Stimulated activated CD4-positive, alpha-beta T cell treated with anti-CD3 and anti-CD28 coated beads, Interleukin-12 subunit alpha, Interleukin-12 subunit beta, amount 100 ng/mL, for 4 hours (primary cell): ENCODE data around the gene ANKMY1.

Experiments used
- DNase-seq: peaks from one replicate; pipeline ENCODE4 v3.0.0-alpha.2; 2020

ANKMY1 gene

DNA sequence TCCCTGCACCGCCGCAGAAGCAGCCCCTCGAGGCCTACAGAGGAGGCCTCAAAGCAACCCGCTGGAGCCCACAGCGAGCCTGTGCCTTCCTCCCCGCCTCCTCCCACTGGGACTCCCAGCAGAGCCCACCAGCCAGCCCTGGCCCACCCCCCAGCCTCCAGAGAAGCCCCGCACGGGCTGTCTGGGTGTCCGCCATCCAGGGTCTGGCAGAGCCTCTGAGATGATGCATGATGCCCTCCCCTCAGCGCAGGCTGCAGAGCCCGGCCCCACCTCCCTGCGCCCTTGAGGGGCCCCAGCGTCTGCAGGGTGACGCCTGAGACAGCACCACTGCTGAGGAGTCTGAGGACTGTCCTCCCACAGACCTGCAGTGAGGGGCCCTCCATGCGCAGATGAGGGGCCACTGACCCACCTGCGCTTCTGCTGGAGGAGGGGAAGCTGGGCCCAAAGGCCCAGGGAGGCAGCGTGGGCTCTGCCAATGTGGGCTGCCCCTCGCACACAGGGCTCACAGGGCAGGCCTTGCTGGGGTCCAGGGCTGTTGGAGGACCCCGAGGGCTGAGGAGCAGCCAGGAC, 91.1 kb downstream of the ANKMY1 start:
- no peak for DNase-seq

DNA sequence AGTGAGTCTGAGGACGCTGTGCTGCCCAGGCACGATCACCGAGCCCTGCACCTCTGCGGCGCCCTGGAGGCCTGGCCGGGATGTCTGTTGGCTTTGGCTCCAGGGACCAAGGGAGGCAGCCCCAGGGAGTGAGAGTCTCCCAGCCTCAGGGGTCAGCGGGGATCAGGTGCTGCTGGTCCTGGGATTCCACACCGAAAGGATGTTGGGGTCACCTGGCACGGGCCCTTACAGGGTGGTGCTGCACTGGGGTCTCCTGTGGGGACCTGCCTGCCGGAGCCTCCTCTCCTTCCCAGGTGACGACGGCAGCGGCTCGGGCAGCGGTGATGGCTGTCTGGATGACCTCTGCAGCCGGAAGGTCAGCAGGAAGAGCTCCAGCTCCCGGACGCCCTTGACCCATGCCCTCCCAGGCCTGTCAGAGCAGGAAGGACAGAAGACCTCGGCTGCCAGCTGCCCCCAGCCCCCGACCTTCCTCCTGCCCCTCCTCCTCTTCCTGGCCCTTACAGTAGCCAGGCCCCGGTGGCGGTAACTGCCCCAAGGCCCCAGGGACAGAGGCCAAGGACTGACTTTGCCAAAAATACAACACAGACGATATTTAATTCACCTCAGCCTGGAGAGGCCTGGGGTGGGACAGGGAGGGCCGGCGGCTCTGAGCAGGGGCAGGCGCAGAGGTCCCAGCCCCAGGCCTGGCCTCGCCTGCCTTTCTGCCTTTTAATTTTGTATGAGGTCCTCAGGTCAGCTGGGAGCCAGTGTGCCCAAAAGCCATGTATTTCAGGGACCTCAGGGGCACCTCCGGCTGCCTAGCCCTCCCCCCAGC, 91.8 kb downstream of the ANKMY1 start:
- DNase-seq: no peak

DNA sequence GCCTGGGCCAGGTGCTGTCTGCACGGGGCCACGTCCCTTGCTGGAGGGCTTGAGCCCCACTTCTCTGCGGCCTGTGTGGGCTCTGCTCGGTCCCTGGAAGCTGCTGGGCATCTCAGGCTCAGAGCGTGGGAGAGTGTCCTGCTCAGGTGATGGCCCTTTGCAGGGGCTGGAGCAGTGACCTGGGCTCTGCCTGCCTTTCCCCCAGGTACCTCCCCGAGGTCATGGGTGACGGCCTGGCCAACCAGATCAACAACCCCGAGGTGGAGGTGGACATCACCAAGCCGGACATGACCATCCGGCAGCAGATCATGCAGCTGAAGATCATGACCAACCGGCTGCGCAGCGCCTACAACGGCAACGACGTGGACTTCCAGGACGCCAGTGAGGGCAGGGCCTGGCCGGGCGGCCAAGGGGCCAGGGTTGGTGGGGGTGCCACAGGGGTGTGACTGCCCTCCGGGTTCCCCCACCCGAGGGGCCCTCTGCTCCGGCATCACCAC, 92.5 kb downstream of the ANKMY1 start:
- DNase-seq: no peak

DNA sequence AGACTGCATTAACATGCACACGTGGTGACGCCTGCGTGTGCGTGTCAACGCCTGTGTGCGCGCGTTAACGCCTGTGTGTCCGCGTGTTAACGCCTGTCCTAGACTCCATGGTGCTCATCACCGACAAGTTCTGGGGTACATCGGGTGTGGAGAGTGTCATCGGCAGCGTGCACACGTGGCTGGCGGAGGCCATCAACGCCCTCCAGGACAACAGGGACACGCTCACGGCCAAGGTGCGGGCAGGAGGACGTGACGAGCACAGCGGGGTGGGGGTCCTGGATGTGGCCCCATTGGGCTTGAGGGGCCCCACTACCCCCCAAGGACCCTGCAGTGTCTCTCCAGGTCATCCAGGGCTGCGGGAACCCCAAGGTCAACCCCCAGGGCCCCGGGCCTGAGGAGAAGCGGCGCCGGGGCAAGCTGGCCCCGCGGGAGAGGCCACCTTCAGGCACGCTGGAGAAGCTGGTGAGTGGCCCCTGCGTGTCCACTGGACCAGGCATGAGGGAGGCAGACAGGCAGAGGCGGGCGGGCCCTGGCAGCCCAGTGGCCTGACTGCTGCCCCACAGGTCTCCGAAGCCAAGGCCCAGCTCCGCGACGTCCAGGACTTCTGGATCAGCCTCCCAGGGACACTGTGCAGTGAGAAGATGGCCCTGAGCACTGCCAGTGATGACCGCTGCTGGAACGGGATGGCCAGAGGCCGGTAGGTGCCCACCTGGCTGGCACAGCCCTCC, 93.1 kb downstream of the ANKMY1 start:
- DNase-seq: no peak

DNA sequence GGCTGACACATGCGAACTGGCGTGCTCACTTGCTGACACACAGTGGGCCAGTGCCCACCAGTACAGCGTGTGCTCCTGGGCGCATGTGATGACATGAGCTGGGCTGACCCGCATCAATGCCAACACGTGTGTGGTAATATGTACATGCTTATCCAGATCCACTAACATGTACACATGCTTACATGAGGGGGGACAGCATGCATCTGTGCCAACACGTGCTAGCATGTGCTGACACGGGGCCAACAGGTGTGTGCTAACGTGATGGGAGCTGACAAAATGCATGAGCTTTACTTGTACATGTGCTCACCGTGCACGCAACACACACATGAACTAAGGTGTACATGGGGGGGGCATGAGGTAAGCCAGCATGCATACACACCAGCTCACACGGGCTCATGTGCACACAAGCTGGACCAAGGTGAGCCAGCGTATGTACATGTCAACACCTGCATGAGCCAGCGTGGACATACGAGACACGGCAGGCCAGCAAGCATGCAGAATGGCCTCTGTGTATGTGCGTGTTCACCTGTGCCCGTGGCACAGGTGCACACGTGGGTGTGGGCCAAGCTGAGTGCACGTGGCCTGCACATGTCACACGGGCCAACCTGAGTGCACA, 93.8 kb downstream of the ANKMY1 start:
- no peak for DNase-seq

DNA sequence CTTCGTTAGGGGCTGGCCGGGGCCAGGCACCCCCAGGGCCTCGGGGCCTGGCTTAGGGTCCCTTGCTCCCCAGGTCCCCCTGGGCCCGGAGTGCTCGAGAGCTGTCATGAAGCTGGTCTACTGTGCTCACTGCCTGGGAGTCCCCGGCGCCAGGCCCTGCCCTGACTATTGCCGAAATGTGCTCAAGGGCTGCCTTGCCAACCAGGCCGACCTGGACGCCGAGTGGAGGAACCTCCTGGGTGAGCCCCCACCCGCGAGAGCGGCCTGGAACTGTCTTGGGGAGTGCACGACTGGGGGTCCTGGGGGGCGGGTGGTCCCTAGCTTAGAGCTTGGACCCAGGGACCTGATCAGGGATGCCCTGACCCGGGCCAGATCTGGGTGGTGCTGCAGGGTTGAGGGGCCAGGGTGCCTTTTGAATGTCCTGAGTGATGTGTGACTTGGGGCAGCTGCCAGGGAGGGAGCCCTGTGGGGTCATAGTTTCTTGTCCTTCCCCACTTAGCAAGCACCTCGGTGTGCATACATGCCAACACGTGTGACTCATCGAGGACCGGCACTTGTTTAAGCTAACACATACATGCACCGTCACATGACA, 94.4 kb downstream of the ANKMY1 start:
- DNase-seq: no peak

DNA sequence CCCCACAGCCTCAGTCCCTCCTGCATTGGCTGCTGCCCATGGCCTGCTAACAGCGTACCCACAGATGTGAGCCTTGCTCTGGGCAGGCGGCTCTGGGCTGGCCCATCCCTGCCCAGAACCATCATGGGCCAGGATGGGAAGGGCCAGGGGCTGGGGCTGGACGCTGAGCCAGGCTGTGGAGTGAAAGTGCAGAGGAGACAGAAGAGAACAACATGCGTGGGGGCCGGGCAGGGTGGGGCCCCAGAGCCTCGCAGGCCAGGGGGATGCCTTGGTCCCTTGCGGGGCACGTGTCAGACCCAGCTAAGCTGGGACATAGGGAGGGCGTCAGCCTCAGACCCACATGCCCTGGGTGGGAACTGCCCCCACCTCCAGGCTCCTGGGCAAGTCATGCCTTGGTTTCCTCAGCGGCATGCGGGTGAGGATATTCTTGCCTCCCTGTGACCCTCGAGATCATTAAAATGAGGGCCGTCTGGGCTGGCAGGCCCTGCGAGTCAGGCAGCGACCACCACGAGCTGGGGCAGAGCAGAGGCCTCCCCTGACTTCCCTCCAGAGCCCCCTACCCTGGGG, 95.0 kb downstream of the ANKMY1 start:
- DNase-seq: no peak

DNA sequence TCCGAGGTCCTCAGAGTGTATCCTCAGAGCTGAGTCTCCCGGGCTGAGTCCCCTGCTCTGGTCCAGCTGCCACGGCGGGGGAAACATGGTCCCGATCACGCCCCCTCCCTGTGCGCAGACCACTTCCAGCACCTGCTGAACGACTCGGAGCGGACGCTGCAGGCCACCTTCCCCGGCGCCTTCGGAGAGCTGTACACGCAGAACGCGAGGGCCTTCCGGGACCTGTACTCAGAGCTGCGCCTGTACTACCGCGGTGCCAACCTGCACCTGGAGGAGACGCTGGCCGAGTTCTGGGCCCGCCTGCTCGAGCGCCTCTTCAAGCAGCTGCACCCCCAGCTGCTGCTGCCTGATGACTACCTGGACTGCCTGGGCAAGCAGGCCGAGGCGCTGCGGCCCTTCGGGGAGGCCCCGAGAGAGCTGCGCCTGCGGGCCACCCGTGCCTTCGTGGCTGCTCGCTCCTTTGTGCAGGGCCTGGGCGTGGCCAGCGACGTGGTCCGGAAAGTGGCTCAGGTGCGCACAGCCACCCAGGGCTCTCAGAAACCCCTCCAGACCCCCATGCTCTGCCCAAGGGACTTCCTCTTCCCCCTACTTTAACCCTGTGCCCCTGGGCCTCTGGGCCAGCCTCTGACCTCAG, 95.6 kb downstream of the ANKMY1 start:
- DNase-seq: no peak

DNA sequence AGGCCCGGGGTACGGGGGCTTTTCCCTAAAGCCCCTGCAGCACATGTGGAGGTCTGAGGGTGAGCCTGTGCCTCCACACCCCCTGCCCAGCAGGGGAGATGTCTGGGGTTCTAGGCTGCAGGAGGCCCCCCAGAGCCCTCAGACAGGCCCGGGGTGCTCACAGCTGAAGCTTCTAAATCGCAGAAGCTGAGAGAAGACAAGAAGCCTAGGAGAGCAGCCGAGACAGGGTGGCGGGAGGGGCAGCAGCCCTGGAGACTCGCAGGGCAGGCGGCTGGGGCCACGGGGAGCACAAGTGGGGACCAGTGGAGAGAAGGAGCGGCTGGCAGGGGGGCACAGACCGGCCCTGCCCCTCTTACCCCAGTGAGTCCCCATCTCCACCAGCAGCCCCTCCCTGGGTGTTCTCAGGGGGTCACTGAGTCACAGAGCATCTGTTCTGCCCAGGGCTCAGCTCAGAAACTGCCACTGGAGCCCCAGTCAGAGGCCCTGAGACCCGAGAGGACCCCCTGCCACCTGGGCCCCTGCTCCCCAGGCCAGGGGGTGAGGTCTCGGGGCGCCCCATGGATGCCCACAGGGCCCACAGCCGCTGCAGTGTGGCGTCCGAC, 96.2 kb downstream of the ANKMY1 start:
- no peak for DNase-seq

DNA sequence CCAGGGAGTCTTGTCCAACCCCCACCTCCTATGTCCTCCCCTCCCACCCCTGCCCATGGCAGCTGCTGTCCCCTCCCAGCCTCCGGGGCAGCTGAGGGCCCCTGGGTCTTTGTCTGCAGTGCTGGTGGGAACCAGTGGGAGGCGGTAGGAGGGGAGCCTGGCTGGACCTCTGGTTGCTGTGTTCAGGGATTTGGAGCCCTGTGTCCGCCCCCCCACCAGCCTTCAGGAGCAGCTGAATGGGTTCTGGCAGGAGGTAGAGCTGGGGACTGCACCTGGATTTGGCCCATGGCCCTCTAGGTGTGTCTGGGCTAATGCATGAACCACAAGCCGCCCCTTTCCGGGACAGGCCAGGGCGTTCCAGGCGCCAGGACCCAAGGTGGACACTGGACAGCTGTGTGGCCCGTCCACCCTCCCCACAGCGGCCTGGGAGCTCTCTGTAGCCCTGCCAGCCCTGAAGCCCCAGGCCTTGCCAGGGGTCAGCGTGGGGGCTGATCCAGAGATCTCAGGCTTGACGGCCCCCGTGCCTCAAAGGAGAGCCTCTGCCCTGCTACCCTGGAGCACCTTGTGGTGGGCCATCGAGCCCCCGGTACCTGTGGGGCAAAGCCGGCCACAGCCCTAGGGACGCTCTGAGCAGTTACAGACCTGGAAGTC, 96.9 kb downstream of the ANKMY1 start:
- DNase-seq: no peak

DNA sequence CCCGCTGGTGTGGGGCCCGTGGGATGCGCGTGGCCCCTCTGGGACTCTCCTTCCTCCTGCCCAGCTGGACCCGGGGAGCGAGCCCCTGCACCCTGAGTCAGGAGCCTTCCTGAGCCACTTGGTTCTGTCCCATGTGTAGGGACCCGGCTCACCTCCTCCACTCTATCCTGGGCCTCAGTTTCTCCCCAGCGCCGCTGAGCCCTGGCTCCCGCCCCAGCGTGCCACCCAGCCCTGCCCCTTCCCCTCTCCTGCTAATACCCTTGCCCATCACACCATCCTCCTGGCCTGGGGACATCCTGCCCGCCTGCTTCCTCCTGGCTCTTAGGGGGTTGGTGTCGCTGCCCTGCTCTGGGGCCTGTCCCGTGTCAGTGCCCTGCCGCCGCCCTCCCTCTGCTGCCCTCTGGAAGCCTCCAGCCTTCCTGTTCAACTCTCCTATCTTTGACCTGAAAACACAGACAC, 97.5 kb downstream of the ANKMY1 start:
- no peak for DNase-seq

DNA sequence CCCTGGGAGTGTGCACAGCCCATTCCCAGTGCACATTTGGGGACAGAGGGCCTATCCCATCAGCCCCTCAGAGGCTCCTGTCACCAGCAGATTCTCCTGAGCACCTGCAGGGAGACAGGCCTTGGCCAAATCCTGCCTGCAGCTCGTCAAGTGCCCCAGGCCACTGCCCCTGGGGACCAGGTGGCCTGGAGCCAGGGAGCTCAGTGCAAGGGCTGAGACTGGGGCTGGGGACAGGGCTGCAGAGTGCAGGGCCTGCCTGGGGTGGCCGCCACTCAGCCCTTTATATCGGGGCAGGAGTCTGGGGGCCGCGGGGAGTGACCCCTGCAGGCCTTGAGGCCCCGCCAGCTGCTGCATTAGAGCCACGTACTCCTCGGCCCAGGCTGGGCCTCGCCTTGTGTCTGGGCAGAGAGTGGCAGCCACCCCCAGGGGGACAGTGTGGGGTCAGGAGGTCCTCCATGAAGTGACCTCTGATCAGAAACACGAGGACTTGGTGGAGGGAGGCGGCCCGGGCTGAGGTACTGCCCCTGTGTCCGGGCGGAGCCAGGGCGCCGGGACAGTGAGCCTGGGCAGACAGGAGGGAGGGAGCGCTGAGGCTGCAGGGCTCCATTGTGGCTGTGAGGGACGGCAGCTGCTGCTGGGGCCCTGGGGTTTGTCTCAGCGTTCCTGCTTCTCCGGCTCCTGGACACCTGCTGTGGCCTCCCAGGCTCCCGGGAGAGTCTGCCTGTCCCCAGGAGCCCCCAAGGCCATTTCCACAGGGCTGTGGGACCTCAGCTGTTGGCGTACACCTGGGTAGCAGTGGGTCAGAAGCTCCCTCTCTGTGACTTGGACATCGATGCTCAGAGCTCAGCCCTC, 98.2 kb downstream of the ANKMY1 start:
- no peak for DNase-seq

DNA sequence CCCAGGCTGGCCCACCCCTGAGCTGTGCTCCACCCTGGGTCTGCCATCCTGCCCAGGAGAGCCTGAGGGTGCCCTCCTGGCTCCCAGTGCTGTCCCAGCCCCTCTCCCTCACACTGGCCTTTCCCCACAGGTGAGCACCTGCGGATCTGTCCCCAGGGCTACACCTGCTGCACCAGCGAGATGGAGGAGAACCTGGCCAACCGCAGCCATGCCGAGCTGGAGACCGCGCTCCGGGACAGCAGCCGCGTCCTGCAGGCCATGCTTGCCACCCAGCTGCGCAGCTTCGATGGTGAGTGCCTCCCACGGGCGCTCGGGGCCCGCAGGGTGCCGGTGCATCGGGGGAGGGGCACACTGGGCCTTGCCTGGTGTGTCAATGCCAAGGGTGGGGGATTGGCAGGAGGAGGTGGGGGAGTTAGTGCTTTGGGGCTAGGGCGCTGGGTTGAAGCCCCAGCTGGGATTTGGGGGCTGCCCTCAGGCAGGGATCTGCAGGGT, 98.8 kb downstream of the ANKMY1 start:
- no peak for DNase-seq

DNA sequence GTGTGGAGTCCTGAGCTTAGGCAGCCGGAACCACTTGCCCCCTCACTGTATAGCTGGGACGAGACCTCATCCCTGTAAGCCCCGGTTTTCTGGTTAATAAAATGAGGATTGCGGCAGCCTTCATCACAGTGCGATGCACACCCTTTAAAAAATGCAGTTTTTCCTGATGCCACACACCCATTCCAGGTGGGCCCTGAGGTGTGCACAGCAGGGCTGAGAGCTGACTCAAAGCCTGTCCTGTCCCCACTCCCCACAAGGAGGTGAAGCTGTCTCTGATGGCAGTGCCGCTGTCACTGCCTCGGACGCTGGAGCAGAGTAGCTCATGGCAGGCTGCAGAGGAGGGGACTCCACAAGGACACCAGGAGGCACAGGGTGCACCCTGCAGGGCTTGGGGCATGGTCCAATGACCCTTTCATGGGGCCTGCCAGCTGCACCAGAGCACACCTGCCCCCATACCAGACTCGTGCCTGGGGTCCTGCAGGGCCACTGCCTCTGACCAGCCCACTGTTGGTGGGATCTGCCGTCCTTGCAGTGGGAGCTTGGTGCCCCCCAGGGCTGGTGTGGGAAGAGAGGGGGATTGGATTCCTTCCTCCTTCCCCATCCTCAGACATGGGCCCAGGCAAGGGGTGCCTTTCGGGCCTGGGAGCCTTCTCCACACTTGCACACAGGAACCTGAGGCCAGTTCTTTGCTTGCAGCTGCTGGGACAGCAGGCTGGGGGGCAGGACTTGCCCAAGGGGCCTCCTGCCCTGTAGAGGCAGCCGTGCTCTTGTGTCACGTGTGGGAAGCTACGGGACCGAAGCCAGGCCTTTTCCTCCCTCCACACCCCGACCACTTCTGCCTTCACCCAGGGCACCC, 99.5 kb downstream of the ANKMY1 start:
- DNase-seq: no peak

DNA sequence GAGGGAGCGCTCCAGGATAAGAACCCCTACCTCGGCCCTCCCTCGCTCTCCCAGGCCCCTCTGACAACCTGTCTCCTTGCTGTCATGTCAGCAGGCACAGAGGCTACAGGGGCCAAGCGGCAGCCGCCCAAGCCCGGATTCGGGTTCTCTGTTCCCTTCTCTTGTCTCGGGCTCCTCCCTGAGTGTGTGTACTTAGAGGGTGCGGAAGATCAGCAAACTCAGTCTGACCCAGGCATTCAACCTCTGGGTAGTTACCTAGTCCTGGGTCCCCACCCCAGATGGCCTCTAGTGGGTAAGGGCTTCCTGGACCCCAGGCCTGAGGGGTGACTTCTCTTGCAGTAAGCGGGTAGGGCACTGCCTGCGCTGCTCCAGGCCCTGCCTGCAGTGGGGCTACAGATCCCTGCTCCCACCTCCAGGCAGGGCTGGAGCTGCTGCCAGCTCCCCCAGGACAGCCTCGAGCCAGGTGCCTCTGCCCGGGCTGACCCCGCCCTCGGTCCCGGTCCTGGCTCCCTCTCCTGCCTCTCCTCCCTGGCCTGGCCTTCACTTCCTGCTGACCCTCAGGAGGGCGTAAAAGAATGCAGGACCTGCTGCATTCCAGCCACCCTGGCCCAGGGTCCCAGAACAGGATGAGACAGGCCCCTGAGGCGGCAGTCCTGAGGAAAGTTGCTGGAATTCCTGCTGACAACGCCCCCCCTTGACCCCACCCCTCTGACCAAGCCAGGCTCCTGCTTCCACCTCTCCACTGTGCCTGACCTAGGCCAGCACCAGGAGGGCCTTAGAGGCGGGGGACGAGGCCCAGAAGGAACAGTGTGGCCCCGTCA, 100.4 kb downstream of the ANKMY1 start:
- DNase-seq: no peak

DNA sequence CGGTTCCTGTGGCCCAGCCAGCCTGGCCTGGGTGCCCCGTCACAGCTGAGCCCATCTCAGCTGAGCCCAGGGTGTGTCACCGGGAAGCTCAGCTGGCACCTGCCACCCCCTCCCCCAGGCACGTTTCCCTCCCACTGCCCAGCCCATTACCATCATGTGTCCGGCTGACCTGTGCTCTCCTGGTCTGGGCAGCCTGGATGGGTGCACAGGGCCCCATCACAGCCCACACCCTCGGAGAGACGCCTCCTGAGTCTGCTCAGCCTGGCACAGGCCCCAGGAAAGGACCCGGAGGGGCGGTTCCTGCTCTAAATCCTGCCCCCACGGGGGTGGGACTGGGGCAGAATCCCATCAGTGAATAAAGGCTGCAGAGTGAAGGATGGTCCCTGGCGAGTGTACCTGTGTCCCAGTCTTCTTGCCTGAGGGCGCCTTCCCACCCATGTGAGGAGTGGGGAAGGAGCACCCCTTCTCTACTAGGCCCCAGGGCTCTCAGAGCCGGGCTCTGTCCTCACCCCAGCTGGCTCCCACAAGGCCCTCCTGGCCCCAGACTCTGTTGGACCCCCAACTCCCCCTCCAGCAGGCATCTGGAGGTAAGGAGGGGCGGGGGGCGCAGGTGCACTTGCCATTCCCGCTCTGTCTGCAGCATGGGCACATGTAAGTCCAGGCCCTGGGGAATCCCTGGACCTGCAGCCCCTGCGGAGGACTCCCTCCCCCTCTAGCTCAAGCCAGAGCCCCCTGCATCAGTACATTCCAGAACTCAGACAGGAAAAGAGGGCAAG, 101.2 kb downstream of the ANKMY1 start:
- DNase-seq: no peak
